ENCODE measurements around the gene RNF31.

DNA sequence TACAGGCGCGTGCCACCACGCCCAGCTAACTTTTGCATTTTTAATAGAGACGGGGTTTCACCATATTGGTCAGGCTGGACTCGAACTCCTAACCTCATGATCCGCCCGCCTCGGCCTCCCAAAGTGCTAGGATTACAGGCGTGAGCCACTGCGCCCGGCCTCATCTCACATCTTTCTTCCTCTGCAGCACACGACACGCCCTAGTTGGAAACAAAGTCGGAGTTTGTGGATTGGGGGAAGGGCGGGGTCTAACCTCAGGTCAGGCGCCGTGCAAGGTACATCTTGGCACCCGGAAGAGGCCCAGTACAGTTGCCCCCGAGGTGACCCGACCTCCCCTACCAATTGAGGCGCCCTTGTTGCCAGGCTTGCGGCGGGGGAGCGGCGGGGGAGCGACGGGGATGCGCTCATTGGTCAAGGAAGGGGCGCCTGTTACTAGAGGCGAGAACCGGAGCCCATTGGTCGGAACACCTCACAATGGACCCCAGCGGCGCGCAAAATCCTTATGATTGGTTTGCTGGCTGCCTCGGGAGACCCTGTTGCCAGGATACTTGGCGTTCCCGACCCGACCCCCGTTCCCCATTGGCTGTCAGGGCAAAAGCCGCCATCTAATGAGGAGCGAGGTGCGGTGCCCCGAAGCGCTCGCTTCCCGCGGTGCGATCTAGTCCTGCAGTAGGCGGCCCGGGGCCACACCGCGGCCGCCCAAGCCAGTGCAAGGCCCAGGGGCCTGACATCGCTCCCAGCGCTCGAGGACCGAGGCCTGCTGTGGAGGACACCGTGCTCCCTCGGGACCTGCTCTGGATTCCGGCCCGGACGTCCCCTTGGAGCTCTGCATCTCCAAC, 24.3 kb downstream of the RNF31 start, which contains the start of gene REC8:
- TF ChIP-seq, protein P1, sequence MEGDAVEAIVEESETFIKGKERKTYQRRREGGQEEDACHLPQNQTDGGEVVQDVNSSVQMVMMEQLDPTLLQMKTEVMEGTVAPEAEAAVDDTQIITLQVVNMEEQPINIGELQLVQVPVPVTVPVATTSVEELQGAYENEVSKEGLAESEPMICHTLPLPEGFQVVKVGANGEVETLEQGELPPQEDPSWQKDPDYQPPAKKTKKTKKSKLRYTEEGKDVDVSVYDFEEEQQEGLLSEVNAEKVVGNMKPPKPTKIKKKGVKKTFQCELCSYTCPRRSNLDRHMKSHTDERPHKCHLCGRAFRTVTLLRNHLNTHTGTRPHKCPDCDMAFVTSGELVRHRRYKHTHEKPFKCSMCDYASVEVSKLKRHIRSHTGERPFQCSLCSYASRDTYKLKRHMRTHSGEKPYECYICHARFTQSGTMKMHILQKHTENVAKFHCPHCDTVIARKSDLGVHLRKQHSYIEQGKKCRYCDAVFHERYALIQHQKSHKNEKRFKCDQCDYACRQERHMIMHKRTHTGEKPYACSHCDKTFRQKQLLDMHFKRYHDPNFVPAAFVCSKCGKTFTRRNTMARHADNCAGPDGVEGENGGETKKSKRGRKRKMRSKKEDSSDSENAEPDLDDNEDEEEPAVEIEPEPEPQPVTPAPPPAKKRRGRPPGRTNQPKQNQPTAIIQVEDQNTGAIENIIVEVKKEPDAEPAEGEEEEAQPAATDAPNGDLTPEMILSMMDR (IDR thresholded peaks at IDR 0.05; ENCODE audit: insufficient read depth, low read depth, low read length), result no peak
- TF ChIP-seq EZH2 (IDR thresholded peaks at IDR 0.05; ENCODE audit: insufficient read depth, low read length), result no peak
